Neuronal stem cell (in vitro differentiated cells): ENCODE data around the gene HOXA5. TPM values are rescaled to one million over a fixed set of nuclear protein-coding genes. Genes with fewer than 3 reads are reported as not detected.

Source experiments
- DNase-seq: peaks from one replicate; pipeline ENCODE4 v3.0.0-alpha.2; 2013; ENCODE audit warnings: low spot score
- H2AFZ ChIP-seq: one replicate; pipeline ENCODE4 v1.6.1; 2013; ENCODE audit warnings: mild to moderate bottlenecking, low read length, inconsistent platforms
- H2AK5ac ChIP-seq: 2 replicates; pipeline ENCODE4 v1.6.1; 2013; ENCODE audit warnings: low read depth, mild to moderate bottlenecking, inconsistent platforms, low read length, moderate library complexity, mixed read lengths
- H2BK120ac ChIP-seq: 2 replicates; pipeline ENCODE4 v1.6.1; 2013; ENCODE audit warnings: low read depth, mild to moderate bottlenecking, inconsistent platforms, low read length, moderate library complexity, mixed read lengths
- H2BK12ac ChIP-seq: one replicate; pipeline ENCODE4 v1.6.1; 2013; ENCODE audit warnings: low read length, inconsistent platforms
- H2BK15ac ChIP-seq: 2 replicates; pipeline ENCODE4 v1.6.1; 2013; ENCODE audit warnings: mild to moderate bottlenecking, low read length, inconsistent platforms, mixed read lengths
- H2BK5ac ChIP-seq: one replicate; pipeline ENCODE4 v1.6.1; 2013; ENCODE audit warnings: inconsistent platforms, mild to moderate bottlenecking, low read length, moderate library complexity
- H3K14ac ChIP-seq: one replicate; pipeline ENCODE4 v1.6.1; 2013; ENCODE audit warnings: low read length, inconsistent platforms
- H3K18ac ChIP-seq: 2 replicates; pipeline ENCODE4 v1.6.1; 2013; ENCODE audit warnings: low read length, inconsistent platforms
- H3K23ac ChIP-seq: 2 replicates; pipeline ENCODE4 v1.6.1; 2013; ENCODE audit warnings: low read depth, mild to moderate bottlenecking, mixed read lengths, low read length, inconsistent platforms; ENCODE audit not compliant: poor library complexity
- H3K27ac ChIP-seq: replicated peaks from 3 replicates; pipeline ENCODE4 v1.5.1; 2013; ENCODE audit warnings: low read length, inconsistent platforms
- H3K27me3 ChIP-seq, 3 experiments: 2 replicates each; pipeline ENCODE4 v1.6.1; 2013; ENCODE audit warnings: low read length in 3 of 3, mild to moderate bottlenecking in 2 of 3, inconsistent platforms in 1 of 3, low read depth in 1 of 3, mixed read lengths in 1 of 3, moderate library complexity in 1 of 3; ENCODE audit not compliant: control insufficient read depth in 3 of 3, insufficient read depth in 3 of 3
- H3K36me3 ChIP-seq, 2 donors: replicated peaks in 1 of 2; 2 replicates each; pipeline ENCODE4 v1.6.1; 2013; ENCODE audit warnings: low read length in 2 of 2; ENCODE audit not compliant: control insufficient read depth in 2 of 2, insufficient read depth in 2 of 2
- H3K4ac ChIP-seq: 2 replicates; pipeline ENCODE4 v1.6.1; 2013; ENCODE audit warnings: inconsistent platforms, mild to moderate bottlenecking, low read length, moderate library complexity
- H3K4me1 ChIP-seq, 2 donors: 1 replicate in 1 of 2; 2 replicates in 1 of 2; pipeline ENCODE4 v1.6.1; 2013; ENCODE audit warnings: low read length in 2 of 2, low read depth in 1 of 2; ENCODE audit not compliant: control insufficient read depth in 2 of 2, insufficient read depth in 1 of 2
- H3K4me2 ChIP-seq: one replicate; pipeline ENCODE4 v1.6.1; 2013; ENCODE audit warnings: mild to moderate bottlenecking, low read length, inconsistent platforms; ENCODE audit not compliant: insufficient read depth, poor library complexity, severe bottlenecking
- H3K4me3 ChIP-seq, 2 donors: 2 replicates each; pipeline ENCODE4 v1.5.1; 2013; ENCODE audit warnings: low read length in 2 of 2, mild to moderate bottlenecking in 2 of 2, inconsistent platforms in 1 of 2, moderate library complexity in 1 of 2
- H3K79me1 ChIP-seq: one replicate; pipeline ENCODE4 v1.6.1; 2013; ENCODE audit warnings: low read depth, mild to moderate bottlenecking, inconsistent platforms, low read length, moderate library complexity
- H3K9ac ChIP-seq: one replicate; pipeline ENCODE4 v1.6.1; 2013; ENCODE audit warnings: mild to moderate bottlenecking, low read depth, low read length, inconsistent platforms; ENCODE audit not compliant: poor library complexity
- H3K9me3 ChIP-seq, 2 donors: replicated peaks in 1 of 2; 2 replicates each; pipeline versions ENCODE3 to v1.6.1; 2013; ENCODE audit warnings: low read length in 2 of 2, mild to moderate bottlenecking in 2 of 2, inconsistent platforms in 1 of 2, low read depth in 1 of 2, mixed read lengths in 1 of 2, moderate library complexity in 1 of 2; ENCODE audit not compliant: control insufficient read depth in 2 of 2, insufficient read depth in 1 of 2
- H4K8ac ChIP-seq: one replicate; pipeline ENCODE4 v1.6.1; 2013; ENCODE audit warnings: low read depth, mild to moderate bottlenecking, inconsistent platforms, low read length, moderate library complexity
- H4K91ac ChIP-seq: one replicate; pipeline ENCODE4 v1.6.1; 2013; ENCODE audit warnings: low read length, low read depth, mild to moderate bottlenecking, inconsistent platforms; ENCODE audit not compliant: poor library complexity
- WGBS, 2 donors: extraction: QIAGEN DNeasy Blood & Tissue Kit; methylation state at CpG; one replicate each; pipeline ENCODE4 v1.1.7; 2013; ENCODE audit warnings: missing lambda C conversion rate in 2 of 2, mixed read lengths in 1 of 2; ENCODE audit not compliant: insufficient read length in 2 of 2, insufficient replicate concordance in 1 of 2; ENCODE audit errors: extremely low coverage in 2 of 2; 5-methylcytosine and 5-hydroxymethylcytosine counted together
- small RNA-seq: library from polyadenylated mRNA; stranded (forward); fragments of <200 nt; extraction: miRNeasy Mini kit (QIAGEN cat#:217004); gene quantifications from one replicate; pipeline ENCODE3, GENCODE V24; 2013; ENCODE audit not compliant: insufficient read depth

Gene HOXA5

GRCh38 chr7:27091941-27092818, 51.3 kb downstream of the HOXA5 start:
- WGBS, 2 donors, result no CpG with 5 or more reads among the region's 9 CpGs
- no peak overlapping the region for H4K91ac ChIP-seq

GRCh38 chr7:27091105-27091504, 52.4 kb downstream of the HOXA5 start:
- Histone ChIP-seq H3K4ac (no peak overlapping the region), H3K27ac (no peak overlapping the region), H3K9ac (no peak overlapping the region), H3K36me3 (no peaks in the 10 kb centered on the region), H3K27me3 (peaks cover 24 to 84% (median 66%) of the 10 kb centered on the region in 3 experiments), H2BK120ac (no peak overlapping the region), H3K14ac (no peak overlapping the region), H3K4me3 (no peak overlapping the region), H3K23ac (no peak overlapping the region), H2BK15ac (no peak overlapping the region), H2BK5ac (no peak overlapping the region), H3K4me1 (no peaks in the 10 kb centered on the region), H3K4me2 (no peak overlapping the region), H3K9me3 (peaks cover 3 to 14% of the 10 kb centered on the region in 2 donors), H2AK5ac (no peak overlapping the region), H3K79me1 (no peaks in the 10 kb centered on the region), H2AFZ (no peak overlapping the region), H4K91ac (no peak overlapping the region), H3K18ac (no peak overlapping the region), H4K8ac (no peak overlapping the region), H2BK12ac (no peak overlapping the region)
- no CpG with 5 or more reads among the region's 3 CpGs for WGBS, 2 donors
- DNase-seq, result peak; percentile 4

More at GRCh38 chr7:27091941-27092818, 51.3 kb downstream of the HOXA5 start:
- no peak overlapping the region for H2BK15ac ChIP-seq
- H2BK5ac ChIP-seq, result no peak overlapping the region
- no peaks in the 10 kb centered on the region for H3K79me1 ChIP-seq
- H3K23ac ChIP-seq, result no peak overlapping the region
- DNase-seq, result peak; percentile 3
- H3K18ac ChIP-seq, result no peak overlapping the region
- no peak overlapping the region for H2AFZ ChIP-seq
- H3K9ac ChIP-seq, result no peak overlapping the region
- no peak overlapping the region for H3K27ac ChIP-seq
- no peak overlapping the region for H2BK120ac ChIP-seq
- H3K27me3 ChIP-seq, result peaks cover 35 to 95% (median 77%) of the 10 kb centered on the region in 3 experiments
- H2BK12ac ChIP-seq, result no peak overlapping the region
- no peak overlapping the region for H4K8ac ChIP-seq
- H3K4me1 ChIP-seq, result no peaks in the 10 kb centered on the region
- no peak overlapping the region for H3K14ac ChIP-seq
- no peaks in the 10 kb centered on the region for H3K36me3 ChIP-seq
- no peak overlapping the region for H2AK5ac ChIP-seq
- H3K9me3 ChIP-seq, result peaks cover 3 to 14% of the 10 kb centered on the region in 2 donors
- no peak overlapping the region for H3K4me2 ChIP-seq
- H3K4ac ChIP-seq, result no peak overlapping the region
- no peak overlapping the region for H3K4me3 ChIP-seq

Small RNAs within 50 kb of the gene (small RNA-seq; reads per million reads assigned to genes)
- gene AC004080.5 (not detected), gene RF01977 (not detected), gene RF02140 (not detected), gene RF02141 (not detected)
